ENCODE results near the gene PLA2G2F. TPM values are rescaled to one million over a fixed set of nuclear protein-coding genes. Genes with fewer than 3 reads are reported as not detected.

The PLA2G2F gene
- total and polyA plus RNA-seq, 9 of the 15 experiments (the other 6 are each of a cell fraction or from before 2014, with no cell fraction given), result not detected

DNA sequence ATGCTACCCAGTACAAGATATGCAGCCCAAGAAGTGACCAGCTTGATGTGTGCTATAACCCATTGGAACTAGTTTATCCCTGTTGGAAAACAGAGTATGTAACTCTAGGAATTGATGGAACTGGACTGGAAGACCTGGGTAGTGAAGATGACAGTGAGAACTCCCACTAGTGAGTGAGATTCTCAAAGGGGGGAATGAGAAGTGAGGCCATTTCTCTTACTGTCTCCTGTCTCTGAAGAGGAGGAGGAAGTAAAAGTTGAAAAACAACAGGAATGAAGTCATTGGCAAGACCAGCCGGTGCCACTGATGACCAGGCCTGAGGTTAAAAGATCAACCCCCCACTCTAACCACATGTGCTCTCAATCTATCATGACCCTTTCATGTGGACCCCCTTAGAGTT lies 20.9 kb downstream of the PLA2G2F start:
- Histone ChIP-seq H3K9me1 (ENCODE audit: control insufficient read depth, insufficient read depth, low read length) (no peaks in the 10 kb centered on the region), H3K9me3 (replicated peaks; ENCODE audit: control insufficient read depth, insufficient read depth, low read depth, low read length) (peaks cover 12% of the 10 kb centered on the region), H3K27ac (ENCODE audit: extremely low read depth, low read depth, low read length) (no peak overlapping the region), H3K36me3 (ENCODE audit: control insufficient read depth, insufficient read depth, low read length) (no peaks in the 10 kb centered on the region), H3K4me3 (no peak overlapping the region), H3K4me2 (ENCODE audit: insufficient read depth, low read length) (no peak overlapping the region), H3K9ac (ENCODE audit: insufficient read depth in 1 of 2, low read depth in 2 of 2, low read length in 2 of 2) (no peak overlapping the region), H4K20me1 (replicated peaks; ENCODE audit: control insufficient read depth, insufficient read depth, low read length) (no peaks in the 10 kb centered on the region), H2AFZ (ENCODE audit: low read depth, low read length) (no peak overlapping the region), H3K79me2 (ENCODE audit: control insufficient read depth, insufficient read depth, low read length) (no peaks in the 10 kb centered on the region), H3K27me3 (ENCODE audit: control insufficient read depth in 2 of 2, insufficient read depth in 2 of 2, low read length in 2 of 2) (peaks cover 0 to 17% of the 10 kb centered on the region in 2 experiments; a peak in 3 of 5 replicates), H3K4me1 (replicated peaks in 1 of 2; ENCODE audit: control insufficient read depth in 2 of 2, insufficient read depth in 2 of 2, low read length in 2 of 2) (no peaks in the 10 kb centered on the region)
- CTCF ChIA-PET (ENCODE audit: low intra/inter-chr PET ratio), result no interaction called here
- peak in 1 of 4 experiments; percentile 60 for DNase-seq (ENCODE audit: extremely low read depth in 1 of 4, low spot score in 3 of 4)
- no peak for ATAC-seq
- POLR2A ChIA-PET, result interaction anchor here (1.1 to 1.4 kb wide), 3 partner anchors 12 to 27 kb away, joined by 3 to 5 read pairs (median 4); no protein-coding TSS in a partner anchor
- FAIRE-seq, result no peak
- intact Hi-C loops (cut with micrococcal nuclease), result loop anchor here (5.0 kb wide), 1 partner anchor 37 kb away; no protein-coding TSS in a partner anchor
- in situ Hi-C loops (cut with MboI), result no loop called here
- no TSS peak for BruUV-seq (replicated peaks)
- WGBS (ENCODE audit: insufficient coverage, low coverage, missing lambda C conversion rate), result 0% methylated on average over 1 of the region's 1 CpG
- no peak for TF ChIP-seq KDM2B (CRISPR knock-in tag; IDR thresholded peaks at IDR 0.05)
- TF ChIP-seq, protein P1, sequence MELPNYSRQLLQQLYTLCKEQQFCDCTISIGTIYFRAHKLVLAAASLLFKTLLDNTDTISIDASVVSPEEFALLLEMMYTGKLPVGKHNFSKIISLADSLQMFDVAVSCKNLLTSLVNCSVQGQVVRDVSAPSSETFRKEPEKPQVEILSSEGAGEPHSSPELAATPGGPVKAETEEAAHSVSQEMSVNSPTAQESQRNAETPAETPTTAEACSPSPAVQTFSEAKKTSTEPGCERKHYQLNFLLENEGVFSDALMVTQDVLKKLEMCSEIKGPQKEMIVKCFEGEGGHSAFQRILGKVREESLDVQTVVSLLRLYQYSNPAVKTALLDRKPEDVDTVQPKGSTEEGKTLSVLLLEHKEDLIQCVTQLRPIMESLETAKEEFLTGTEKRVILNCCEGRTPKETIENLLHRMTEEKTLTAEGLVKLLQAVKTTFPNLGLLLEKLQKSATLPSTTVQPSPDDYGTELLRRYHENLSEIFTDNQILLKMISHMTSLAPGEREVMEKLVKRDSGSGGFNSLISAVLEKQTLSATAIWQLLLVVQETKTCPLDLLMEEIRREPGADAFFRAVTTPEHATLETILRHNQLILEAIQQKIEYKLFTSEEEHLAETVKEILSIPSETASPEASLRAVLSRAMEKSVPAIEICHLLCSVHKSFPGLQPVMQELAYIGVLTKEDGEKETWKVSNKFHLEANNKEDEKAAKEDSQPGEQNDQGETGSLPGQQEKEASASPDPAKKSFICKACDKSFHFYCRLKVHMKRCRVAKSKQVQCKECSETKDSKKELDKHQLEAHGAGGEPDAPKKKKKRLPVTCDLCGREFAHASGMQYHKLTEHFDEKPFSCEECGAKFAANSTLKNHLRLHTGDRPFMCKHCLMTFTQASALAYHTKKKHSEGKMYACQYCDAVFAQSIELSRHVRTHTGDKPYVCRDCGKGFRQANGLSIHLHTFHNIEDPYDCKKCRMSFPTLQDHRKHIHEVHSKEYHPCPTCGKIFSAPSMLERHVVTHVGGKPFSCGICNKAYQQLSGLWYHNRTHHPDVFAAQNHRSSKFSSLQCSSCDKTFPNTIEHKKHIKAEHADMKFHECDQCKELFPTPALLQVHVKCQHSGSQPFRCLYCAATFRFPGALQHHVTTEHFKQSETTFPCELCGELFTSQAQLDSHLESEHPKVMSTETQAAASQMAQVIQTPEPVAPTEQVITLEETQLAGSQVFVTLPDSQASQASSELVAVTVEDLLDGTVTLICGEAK (IDR thresholded peaks at IDR 0.05), result no peak
- TF ChIP-seq, protein P1 (CRISPR knock-in tag; IDR thresholded peaks at IDR 0.05), result no peak
- TF ChIP-seq, protein P2, sequence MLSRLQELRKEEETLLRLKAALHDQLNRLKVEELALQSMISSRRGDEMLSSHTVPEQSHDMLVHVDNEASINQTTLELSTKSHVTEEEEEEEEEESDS (CRISPR knock-in tag; IDR thresholded peaks at IDR 0.05), result no peak
- TF ChIP-seq, protein P3, sequence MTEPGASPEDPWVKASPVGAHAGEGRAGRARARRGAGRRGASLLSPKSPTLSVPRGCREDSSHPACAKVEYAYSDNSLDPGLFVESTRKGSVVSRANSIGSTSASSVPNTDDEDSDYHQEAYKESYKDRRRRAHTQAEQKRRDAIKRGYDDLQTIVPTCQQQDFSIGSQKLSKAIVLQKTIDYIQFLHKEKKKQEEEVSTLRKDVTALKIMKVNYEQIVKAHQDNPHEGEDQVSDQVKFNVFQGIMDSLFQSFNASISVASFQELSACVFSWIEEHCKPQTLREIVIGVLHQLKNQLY (CRISPR knock-in tag; conservative IDR thresholded peaks at IDR 0.05), result no peak
- TF ChIP-seq MTA3 (IDR thresholded peaks at IDR 0.05; ENCODE audit: borderline replicate concordance), result 0 out of 2 replicates have a peak, but pooled peaks have one; percentile 31
- TF ChIP-seq NFIX (CRISPR knock-in tag; IDR thresholded peaks at IDR 0.05; ENCODE audit: low read depth), result no peak
- TF ChIP-seq ZBTB17 (CRISPR knock-in tag; IDR thresholded peaks at IDR 0.05), result no peak
- TF ChIP-seq, protein P4, sequence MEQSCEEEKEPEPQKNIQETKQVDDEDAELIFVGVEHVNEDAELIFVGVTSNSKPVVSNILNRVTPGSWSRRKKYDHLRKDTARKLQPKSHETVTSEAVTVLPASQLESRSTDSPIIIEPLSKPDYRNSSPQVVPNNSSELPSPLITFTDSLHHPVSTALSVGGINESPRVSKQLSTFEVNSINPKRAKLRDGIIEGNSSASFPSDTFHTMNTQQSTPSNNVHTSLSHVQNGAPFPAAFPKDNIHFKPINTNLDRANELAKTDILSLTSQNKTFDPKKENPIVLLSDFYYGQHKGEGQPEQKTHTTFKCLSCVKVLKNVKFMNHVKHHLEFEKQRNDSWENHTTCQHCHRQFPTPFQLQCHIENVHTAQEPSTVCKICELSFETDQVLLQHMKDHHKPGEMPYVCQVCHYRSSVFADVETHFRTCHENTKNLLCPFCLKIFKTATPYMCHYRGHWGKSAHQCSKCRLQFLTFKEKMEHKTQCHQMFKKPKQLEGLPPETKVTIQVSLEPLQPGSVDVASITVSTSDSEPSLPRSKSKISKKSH (CRISPR knock-in tag; IDR thresholded peaks at IDR 0.05), result peak; percentile 77; the same call in 1 of the 2 replicates

All from K562 (cell line).